GM23248 (cell line): ENCODE data around the gene ARHGAP26. TPM values are rescaled to one million over a fixed set of nuclear protein-coding genes. Genes with fewer than 3 reads are reported as not detected.

Experiments
- DNase-seq: peaks from one replicate; pipeline ENCODE4 v3.0.0-alpha.2; 2015
- H2AFZ ChIP-seq: fragments of 200-600 bp; sonication (generic); 2 replicates; pipeline ENCODE4 v1.6.1; 2016; ENCODE audit warnings: antibody characterized with exemption
- H3F3A ChIP-seq: fragments of 200-600 bp; sonication (generic); 2 replicates; pipeline ENCODE4 v1.6.1; 2016; ENCODE audit warnings: mild to moderate bottlenecking, antibody characterized with exemption, mixed run types; ENCODE audit not compliant: insufficient read depth
- H3K27ac ChIP-seq: fragments of 200-600 bp; sonication (generic); 2 replicates; pipeline ENCODE4 v1.5.1; 2016; ENCODE audit warnings: mild to moderate bottlenecking
- H3K27me3 ChIP-seq: fragments of 200-600 bp; sonication (generic); replicated peaks from 2 replicates; pipeline ENCODE4 v1.6.1; 2016; ENCODE audit warnings: mild to moderate bottlenecking; ENCODE audit not compliant: insufficient read depth
- H3K36me3 ChIP-seq: fragments of 200-600 bp; sonication (generic); 2 replicates; pipeline ENCODE4 v1.6.1; 2016; ENCODE audit warnings: low read depth, mild to moderate bottlenecking
- H3K4me1 ChIP-seq: fragments of 200-600 bp; sonication (generic); 2 replicates; pipeline ENCODE4 v1.6.1; 2016; ENCODE audit warnings: mild to moderate bottlenecking; ENCODE audit not compliant: insufficient read depth
- H3K4me2 ChIP-seq: fragments of 200-600 bp; sonication (generic); one replicate; pipeline ENCODE4 v1.6.1; 2016; ENCODE audit warnings: mild to moderate bottlenecking; ENCODE audit not compliant: unreplicated experiment
- H3K4me3 ChIP-seq: fragments of 200-600 bp; sonication (generic); 2 replicates; pipeline ENCODE4 v1.5.1; 2016; ENCODE audit warnings: mild to moderate bottlenecking
- H3K79me2 ChIP-seq: fragments of 200-600 bp; sonication (generic); 2 replicates; pipeline ENCODE4 v1.6.1; 2016; ENCODE audit warnings: mild to moderate bottlenecking; ENCODE audit not compliant: insufficient read depth
- H3K9ac ChIP-seq: fragments of 200-600 bp; sonication (generic); 2 replicates; pipeline ENCODE4 v1.6.1; 2016; ENCODE audit warnings: mild to moderate bottlenecking
- H3K9me2 ChIP-seq: fragments of 200-600 bp; sonication (generic); 2 replicates; pipeline ENCODE4 v1.6.1; 2016; ENCODE audit warnings: mixed run types, mild to moderate bottlenecking, moderate library complexity; ENCODE audit not compliant: insufficient read depth
- H3K9me3 ChIP-seq: fragments of 200-600 bp; sonication (generic); one replicate; pipeline ENCODE4 v1.6.1; 2017; ENCODE audit warnings: low read depth
- H4K20me1 ChIP-seq: fragments of 200-600 bp; sonication (generic); 2 replicates; pipeline ENCODE4 v1.6.0; 2016; ENCODE audit not compliant: insufficient read depth
- EZH2 ChIP-seq: fragments of 200-600 bp; sonication (generic); IDR thresholded peaks from 2 replicates; pipeline ENCODE4 v1.6.1; 2018; ENCODE audit warnings: antibody characterized with exemption, mild to moderate bottlenecking; ENCODE audit not compliant: insufficient read depth, poor library complexity, severe bottlenecking
- EZH2phosphoT487 ChIP-seq: fragments of 200-600 bp; sonication (generic); IDR thresholded peaks from 2 replicates; pipeline ENCODE4 v1.6.1; 2018; ENCODE audit warnings: antibody characterized with exemption, moderate library complexity, mild to moderate bottlenecking, low read depth; ENCODE audit not compliant: insufficient read depth
- WGBS, 2 experiments: methylation state at CpG; one replicate each; pipeline ENCODE4 v1.1.6; 2015 to 2017; ENCODE audit warnings: low lambda C conversion rate in 2 of 2, low coverage in 1 of 2; ENCODE audit errors: missing lambda C conversion rate in 2 of 2; 5-methylcytosine and 5-hydroxymethylcytosine counted together
- in situ Hi-C: fragments of 300-500 bp; cut with MboI; formaldehyde crosslinking; loops from 2 replicates; pipeline ENCODE4 v1.15.0; 2020
- polyA plus RNA-seq: library from polyadenylated mRNA; unstranded; fragments of >200 nt; fragmentation: Nextera tagmentation; extraction: Ambion mirVana; gene quantifications from 2 replicates; pipeline ENCODE4 v1.2.1, GENCODE V29; 2016
- total RNA-seq: library from RNA; depleted of rRNA; stranded (reverse); fragments of >200 nt; shearing (Covaris generic); gene quantifications from 2 replicates; pipeline ENCODE4 v1.2.3, GENCODE V29; 2014

Gene ARHGAP26
- total and polyA plus RNA-seq, 2 experiments from 2014 or later = 1.6 to 1.7 TPM

DNA sequence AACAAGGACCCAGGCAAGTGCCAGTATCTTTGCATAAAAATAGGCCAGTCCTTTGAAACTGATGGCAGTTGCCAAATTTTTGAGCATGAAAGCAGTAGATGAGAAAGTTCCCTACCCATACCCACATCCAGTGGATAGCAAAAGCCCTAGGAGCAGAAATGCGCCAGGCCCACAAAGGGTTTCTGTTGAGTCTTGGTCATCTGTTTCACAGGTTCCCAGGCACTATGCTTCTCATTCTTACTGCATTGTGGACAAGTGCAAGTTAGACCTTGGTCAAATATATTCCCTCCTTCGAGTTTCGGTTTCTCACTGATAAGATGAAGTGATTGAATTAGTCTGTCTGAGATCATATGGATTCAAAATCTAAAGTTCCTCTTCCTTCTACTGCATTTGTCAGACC lies 481.0 kb downstream of the ARHGAP26 start:
- no peaks in the 10 kb centered on the region for H3K9me3 ChIP-seq
- H3K4me2 ChIP-seq = no peak overlapping the region
- no peak overlapping the region for H3K27ac ChIP-seq
- H3K36me3 ChIP-seq = no peaks in the 10 kb centered on the region
- no peak overlapping the region for H3K4me3 ChIP-seq
- no peaks in the 10 kb centered on the region for H4K20me1 ChIP-seq
- H3K4me1 ChIP-seq = peaks cover 24% of the 10 kb centered on the region
- H3K9ac ChIP-seq = no peak overlapping the region
- no peaks in the 10 kb centered on the region for H3K27me3 ChIP-seq
- in situ Hi-C loops = no loop called here
- TF ChIP-seq EZH2 (no peak), EZH2phosphoT487 (no peak)
- no peak for DNase-seq
- H3F3A ChIP-seq = peaks cover 13% of the 10 kb centered on the region; the same call in 1 of the 2 replicates
- 97 to 98% methylated on average over 3 of the region's 3 CpGs for WGBS, 2 experiments
- H3K79me2 ChIP-seq = no peaks in the 10 kb centered on the region
- H3K9me2 ChIP-seq = no peaks in the 10 kb centered on the region
- no peak overlapping the region for H2AFZ ChIP-seq

- H3K9me2 ChIP-seq = no peaks in the 10 kb centered on the region
- H3K4me1 ChIP-seq = peaks cover 20% of the 10 kb centered on the region
- H2AFZ ChIP-seq = no peak overlapping the region
- H3F3A ChIP-seq = peaks cover 13% of the 10 kb centered on the region; the same call in 1 of the 2 replicates
- no peaks in the 10 kb centered on the region for H3K79me2 ChIP-seq
- no peaks in the 10 kb centered on the region for H4K20me1 ChIP-seq
- H3K9me3 ChIP-seq = no peaks in the 10 kb centered on the region
- no peak overlapping the region for H3K4me3 ChIP-seq
- no peak overlapping the region for H3K9ac ChIP-seq
- H3K36me3 ChIP-seq = no peaks in the 10 kb centered on the region
- no peak overlapping the region for H3K4me2 ChIP-seq
- TF ChIP-seq EZH2 (no peak), EZH2phosphoT487 (no peak)
- in situ Hi-C loops = no loop called here
- no peaks in the 10 kb centered on the region for H3K27me3 ChIP-seq
- 82 to 84% methylated on average over 4 of the region's 4 CpGs for WGBS, 2 experiments
- no peak overlapping the region for H3K27ac ChIP-seq
- DNase-seq = no peak
Observed at GRCh38 chr5:143251946-143252345, 481.8 kb downstream of the ARHGAP26 start.

DNA sequence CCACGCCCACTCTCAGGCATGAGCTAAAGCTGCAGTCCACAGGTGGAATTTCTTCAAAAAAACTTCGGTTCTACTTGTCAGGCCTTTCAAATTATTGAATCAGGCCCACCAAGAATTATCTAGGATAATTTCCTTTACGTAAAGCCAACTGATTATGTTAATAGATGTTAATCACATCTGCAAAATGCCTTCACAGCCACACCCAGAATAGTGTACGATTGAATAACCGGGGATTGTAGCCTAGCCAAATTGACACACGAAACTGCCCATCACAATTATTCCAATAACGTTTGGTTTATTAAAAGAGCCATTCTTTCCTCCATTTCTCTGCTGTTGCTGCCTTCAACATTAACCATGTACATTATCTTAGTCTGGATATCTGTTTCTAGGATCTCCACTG lies 484.6 kb downstream of the ARHGAP26 start:
- 83 to 84% methylated on average over 7 of the region's 7 CpGs for WGBS, 2 experiments
- no peaks in the 10 kb centered on the region for H3K36me3 ChIP-seq
- H3K79me2 ChIP-seq = no peaks in the 10 kb centered on the region

GRCh38 chr5:143258559-143259253 lies 488.5 kb downstream of the ARHGAP26 start:
- no peaks in the 10 kb centered on the region for H3K27me3 ChIP-seq
- H3K36me3 ChIP-seq = no peaks in the 10 kb centered on the region
- H4K20me1 ChIP-seq = no peaks in the 10 kb centered on the region
- H3K4me1 ChIP-seq = peaks cover 18% of the 10 kb centered on the region
- 84% methylated on average over 12 of the region's 12 CpGs for WGBS, 2 experiments
- TF ChIP-seq EZH2phosphoT487 (no peak), EZH2 (no peak)
- no peak overlapping the region for H3K4me2 ChIP-seq
- H3K9me2 ChIP-seq = no peaks in the 10 kb centered on the region
- in situ Hi-C loops = no loop called here
- no peak overlapping the region for H3K9ac ChIP-seq
- no peak overlapping the region for H3K27ac ChIP-seq
- H3K9me3 ChIP-seq = no peaks in the 10 kb centered on the region
- H3F3A ChIP-seq = peaks cover 29% of the 10 kb centered on the region
- peak; percentile 52 for DNase-seq
- H3K4me3 ChIP-seq = no peak overlapping the region
- no peak overlapping the region for H2AFZ ChIP-seq
- no peaks in the 10 kb centered on the region for H3K79me2 ChIP-seq

More for the DNA sequence above, 484.6 kb downstream of the ARHGAP26 start:
- Histone ChIP-seq H3K4me2 (no peak overlapping the region), H3K27ac (no peak overlapping the region), H3K4me3 (no peak overlapping the region), H3F3A (0 out of 2 replicates have a peak, but pooled peaks cover 1% of the 10 kb centered on the region), H3K9ac (no peak overlapping the region), H2AFZ (no peak overlapping the region), H4K20me1 (no peaks in the 10 kb centered on the region), H3K9me3 (no peaks in the 10 kb centered on the region), H3K27me3 (no peaks in the 10 kb centered on the region), H3K4me1 (peaks cover 4% of the 10 kb centered on the region), H3K9me2 (no peaks in the 10 kb centered on the region)
- in situ Hi-C loops = no loop called here
- TF ChIP-seq EZH2 (no peak), EZH2phosphoT487 (no peak)
- DNase-seq = no peak

- WGBS, 2 experiments = 82 to 89% methylated on average over 7 of the region's 7 CpGs
- H3K79me2 ChIP-seq = no peaks in the 10 kb centered on the region
Observed at GRCh38 chr5:143259254-143259605, 489.1 kb downstream of the ARHGAP26 start.

More at GRCh38 chr5:143259254-143259605, 489.1 kb downstream of the ARHGAP26 start:
- in situ Hi-C loops = no loop called here
- H3K4me2 ChIP-seq = no peak overlapping the region
- peaks cover 18% of the 10 kb centered on the region for H3K4me1 ChIP-seq
- no peaks in the 10 kb centered on the region for H3K36me3 ChIP-seq
- H3K9ac ChIP-seq = no peak overlapping the region
- no peak overlapping the region for H3K27ac ChIP-seq
- H3F3A ChIP-seq = peaks cover 30% of the 10 kb centered on the region
- DNase-seq = no peak
- TF ChIP-seq EZH2phosphoT487 (no peak), EZH2 (no peak)
- no peaks in the 10 kb centered on the region for H4K20me1 ChIP-seq
- H3K4me3 ChIP-seq = no peak overlapping the region
- no peak overlapping the region for H2AFZ ChIP-seq
- no peaks in the 10 kb centered on the region for H3K27me3 ChIP-seq
- H3K9me3 ChIP-seq = no peaks in the 10 kb centered on the region
- H3K9me2 ChIP-seq = no peaks in the 10 kb centered on the region
